Endothelial cell of umbilical vein (primary cell): Measurements from ENCODE around the gene CLCA1. TPM values are rescaled to one million over a fixed set of nuclear protein-coding genes. Genes with fewer than 3 reads are reported as not detected.

Experiments used
- BruUV-seq: library from RNA; stranded (reverse); fragments of 400-500 nt; replicated peaks from 2 replicates; lab custom pipeline; 2021; lab: Mats Ljungman, UMichigan
- CTCF ChIA-PET: fragments of 300-600, 350-600 bp; sonication (Branson Sonifier 250); formaldehyde crosslinking; loops from one replicate; lab custom pipeline; 2021; ENCODE audit warnings: antibody characterized with exemption, inconsistent platforms; lab: Charles Lee
- POLR2A ChIA-PET: fragments of 300-600, 350-600 bp; sonication (Branson Sonifier 250); formaldehyde crosslinking; loops from one replicate; lab custom pipeline; 2021; ENCODE audit warnings: antibody characterized with exemption, inconsistent platforms; lab: Charles Lee
- DNase-seq: peaks from one replicate; pipeline ENCODE4 v3.0.0-alpha.2; 2011; ENCODE audit warnings: low read depth, low spot score
- FAIRE-seq: peaks from 2 replicates; lab custom pipeline; 2011; peaks lifted over from hg19 to GRCh38; lab: Jason Lieb, UNC
- H2AFZ ChIP-seq: 2 replicates; pipeline ENCODE4 v1.6.0; 2012; ENCODE audit warnings: low read depth, low read length, control low read depth, inconsistent platforms
- H3K27ac ChIP-seq: 2 replicates; pipeline ENCODE4 v1.5.1; 2011; ENCODE audit warnings: low read depth, mild to moderate bottlenecking, control low read depth, low read length, moderate library complexity; ENCODE audit not compliant: insufficient read depth
- H3K27me3 ChIP-seq, 2 experiments: 2 replicates each; pipeline versions ENCODE4 v1.6.0 to v1.6.1; 2011; ENCODE audit warnings: low read length in 2 of 2, mixed read lengths in 1 of 2; ENCODE audit not compliant: control insufficient read depth in 2 of 2, insufficient read depth in 2 of 2
- H3K36me3 ChIP-seq, 2 experiments: 2 replicates in 1 of 2; 3 replicates in 1 of 2; pipeline ENCODE4 v1.5.1; 2011; ENCODE audit warnings: low read length in 2 of 2, mild to moderate bottlenecking in 1 of 2, moderate library complexity in 1 of 2; ENCODE audit not compliant: control insufficient read depth in 2 of 2, insufficient read depth in 2 of 2; ENCODE audit errors: extremely low read depth in 1 of 2
- H3K4me1 ChIP-seq: 3 replicates; pipeline ENCODE4 v1.5.1; 2011; ENCODE audit warnings: mild to moderate bottlenecking, low read length; ENCODE audit not compliant: control insufficient read depth, insufficient read depth; ENCODE audit errors: extremely low read depth
- H3K4me2 ChIP-seq: 2 replicates; pipeline ENCODE4 v1.6.1; 2011; ENCODE audit warnings: low read length, control low read depth, mixed read lengths; ENCODE audit not compliant: insufficient read depth
- H3K4me3 ChIP-seq, 3 experiments: fragments of 200-600 bp in 1 of 3; sonication (generic), shearing (Covaris generic) in 1 of 3; replicated peaks in 1 of 3; 2 replicates each; pipeline ENCODE4 v1.5.1; 2011 to 2016; ENCODE audit warnings: control low read depth in 3 of 3, low read length in 3 of 3, mild to moderate bottlenecking in 2 of 3, inconsistent platforms in 1 of 3, low read depth in 1 of 3, moderate library complexity in 1 of 3; ENCODE audit not compliant: insufficient read depth in 1 of 3
- H3K79me2 ChIP-seq: 2 replicates; pipeline ENCODE4 v1.6.0; 2012; ENCODE audit warnings: low read length, inconsistent platforms; ENCODE audit not compliant: control insufficient read depth, insufficient read depth
- H3K9ac ChIP-seq: replicated peaks from 2 replicates; pipeline ENCODE3; 2011; ENCODE audit warnings: low read length, control low read depth; ENCODE audit not compliant: insufficient read depth; ENCODE audit errors: extremely low read depth
- H3K9me1 ChIP-seq: replicated peaks from 3 replicates; pipeline ENCODE4 v1.6.0; 2011; ENCODE audit warnings: mild to moderate bottlenecking, low read length; ENCODE audit not compliant: control insufficient read depth, insufficient read depth; ENCODE audit errors: extremely low read depth
- H3K9me3 ChIP-seq: replicated peaks from 2 replicates; pipeline ENCODE4 v1.5.1; 2012; ENCODE audit warnings: low read length, inconsistent platforms; ENCODE audit not compliant: control insufficient read depth, insufficient read depth
- H4K20me1 ChIP-seq: replicated peaks from 2 replicates; pipeline ENCODE3; 2011; ENCODE audit warnings: mild to moderate bottlenecking, low read length; ENCODE audit not compliant: control insufficient read depth, insufficient read depth; ENCODE audit errors: extremely low read depth
- CTCF ChIP-seq, 2 donors: IDR thresholded peaks; 1 replicate in 1 of 2; 2 replicates in 1 of 2; pipeline ENCODE4 v1.5.1; 2011; ENCODE audit warnings: low read length in 2 of 2, mild to moderate bottlenecking in 2 of 2, moderate library complexity in 2 of 2, control low read depth in 1 of 2, inconsistent platforms in 1 of 2, low read depth in 1 of 2; ENCODE audit not compliant: insufficient read depth in 1 of 2; ENCODE audit errors: extremely low read depth in 1 of 2
- FOS ChIP-seq: IDR thresholded peaks from 2 replicates; pipeline ENCODE4 v1.6.1; 2011; ENCODE audit warnings: mild to moderate bottlenecking, low read length, moderate library complexity, borderline replicate concordance; ENCODE audit not compliant: insufficient read depth
- GATA2 ChIP-seq: IDR thresholded peaks from 2 replicates; pipeline ENCODE4 v1.7.0; 2011; ENCODE audit warnings: low read depth, mild to moderate bottlenecking, moderate library complexity, mixed read lengths, low read length; ENCODE audit not compliant: insufficient read length, insufficient read depth
- MAX ChIP-seq: IDR thresholded peaks from 2 replicates; pipeline ENCODE4 v1.6.1; 2011; ENCODE audit not compliant: insufficient read depth, insufficient read length
- MYC ChIP-seq: IDR thresholded peaks from one replicate; pipeline ENCODE4 v1.6.1; 2011; ENCODE audit warnings: mild to moderate bottlenecking, low read depth, low read length
- POLR2A ChIP-seq: IDR thresholded peaks from 2 replicates; pipeline ENCODE4 v1.6.1; 2012; ENCODE audit warnings: low read depth, mild to moderate bottlenecking, control low read depth, low read length
- POLR2AphosphoS5 ChIP-seq: IDR thresholded peaks from 2 replicates; pipeline ENCODE4 v1.6.1; 2012; ENCODE audit warnings: low read depth, mild to moderate bottlenecking, control low read depth, low read length, moderate library complexity; ENCODE audit not compliant: insufficient read depth
- dilution Hi-C: fragments of 300-500 bp; cut with MboI; formaldehyde crosslinking; loops from one replicate; pipeline ENCODE4 v1.15.0; 2019; ENCODE audit warnings: low sequenced_read_pairs; ENCODE audit not compliant: extremely low pct_ligation_motif_present
- intact Hi-C: fragments of 100-400 bp; cut with micrococcal nuclease; formaldehyde crosslinking; loops from one replicate; pipeline ENCODE4 v1.10.0; 2022
- polyA plus RNA-seq, 4 experiments: library from polyadenylated mRNA; depleted of rRNA in 3 of 4; stranded (reverse) in 3 of 4; unstranded in 1 of 4; fragments of >200 nt; gene quantifications; 2 replicates each; pipeline versions ENCODE4 v1.2.1 to v1.2.3, GENCODE V29; 2011 to 2012; ENCODE audit warnings: missing spikeins in 1 of 4
- total RNA-seq: library from RNA; stranded (reverse); gene quantifications from 2 replicates; pipeline ENCODE4 v1.2.3, GENCODE V29; 2021

CLCA1 gene
- total and polyA plus RNA-seq, 2 donors (not counting 3 experiments of a cell fraction or from before 2014, with no cell fraction given) = not detected

GRCh38 chr1:86523670-86524354, 55.1 kb downstream of the CLCA1 start:
- TF ChIP-seq MAX (no peak), CTCF (IDR thresholded peaks at IDR 0.05; ENCODE audit: extremely low read depth in 1 of 2, insufficient read depth in 1 of 2, low read depth in 1 of 2, low read length in 2 of 2) (no peak), POLR2A (no peak), FOS (no peak), POLR2AphosphoS5 (no peak), GATA2 (no peak), MYC (no peak)
- Histone ChIP-seq H4K20me1 (no peaks in the 10 kb centered on the region), H3K79me2 (no peaks in the 10 kb centered on the region), H2AFZ (no peak overlapping the region), H3K27me3 (no peaks in the 10 kb centered on the region), H3K4me2 (no peak overlapping the region), H3K9me1 (no peaks in the 10 kb centered on the region), H3K9ac (no peak overlapping the region), H3K36me3 (no peaks in the 10 kb centered on the region), H3K27ac (no peak overlapping the region), H3K9me3 (no peaks in the 10 kb centered on the region), H3K4me1 (peaks cover 12% of the 10 kb centered on the region), H3K4me3 (no peak overlapping the region)
- dilution Hi-C loops = no loop called here
- intact Hi-C loops = no loop called here
- no TSS peak for BruUV-seq
- CTCF ChIA-PET = no interaction called here
- POLR2A ChIA-PET = no interaction called here
- FAIRE-seq = no peak
- DNase-seq = no peak
